Esophagus squamous epithelium (tissue), 4 donors: ENCODE measurements around the gene PSMG3.

Experiments
- CTCF ChIP-seq, 6 experiments: fragments of 450-650 bp in 4 of 6; fragments of 200-600 bp in 2 of 6; sonication (generic) in 2 of 6; IDR thresholded peaks; one replicate each; pipeline ENCODE4 v1.5.1; 2016 to 2019; ENCODE audit warnings: antibody characterized with exemption in 6 of 6, mild to moderate bottlenecking in 4 of 6, moderate library complexity in 4 of 6
- POLR2A ChIP-seq, 4 donors: fragments of 450-650 bp; IDR thresholded peaks; one replicate each; pipeline ENCODE4 v1.6.1; 2017; ENCODE audit warnings: antibody characterized with exemption in 4 of 4, mild to moderate bottlenecking in 4 of 4, moderate library complexity in 3 of 4

- TF ChIP-seq POLR2A (IDR thresholded peaks at IDR 0.05), result no peak
- no peak for TF ChIP-seq CTCF (IDR thresholded peaks at IDR 0.05)
These were observed 16.2 kb downstream of the PSMG3 start for GRCh38 chr7:1553512-1554210.
